GM12864 (cell line): Measurements from ENCODE around the gene LGR5.

Experiments used
- DNase-seq: peaks from one replicate; pipeline ENCODE4 v3.0.0-alpha.2; 2011; ENCODE audit warnings: low read depth
- H3K4me3 ChIP-seq: 2 replicates; pipeline ENCODE4 v1.5.1; 2011; ENCODE audit warnings: mild to moderate bottlenecking, low read depth, low read length, control low read depth
- TF ChIP-seq, protein P1 (sequence below): IDR thresholded peaks from 2 replicates; pipeline ENCODE4 v1.5.1; 2011; ENCODE audit warnings: low read depth, mild to moderate bottlenecking, moderate library complexity, low read length, control low read depth, inconsistent platforms; ENCODE audit errors: missing control alignments

Gene LGR5

DNA sequence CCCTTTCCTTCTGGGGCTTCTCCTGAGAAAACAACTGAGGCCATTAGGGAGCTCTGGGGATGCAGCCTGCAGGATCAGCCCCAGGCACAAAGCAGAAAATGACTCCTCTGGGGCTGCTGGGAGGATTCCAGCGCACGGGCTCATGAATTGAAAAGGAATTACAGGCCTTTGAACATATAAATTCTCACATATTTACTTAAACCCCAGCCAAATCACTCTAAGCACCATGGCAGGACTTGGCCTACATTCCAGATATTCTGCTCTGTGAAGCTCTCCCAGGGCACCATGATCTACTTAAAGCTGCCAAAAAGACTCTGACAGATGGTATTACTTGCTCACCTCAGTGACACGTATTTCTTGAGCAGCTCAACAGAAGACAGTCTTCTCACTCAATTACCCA lies 136.9 kb downstream of the LGR5 start:
- TF ChIP-seq, protein P1, sequence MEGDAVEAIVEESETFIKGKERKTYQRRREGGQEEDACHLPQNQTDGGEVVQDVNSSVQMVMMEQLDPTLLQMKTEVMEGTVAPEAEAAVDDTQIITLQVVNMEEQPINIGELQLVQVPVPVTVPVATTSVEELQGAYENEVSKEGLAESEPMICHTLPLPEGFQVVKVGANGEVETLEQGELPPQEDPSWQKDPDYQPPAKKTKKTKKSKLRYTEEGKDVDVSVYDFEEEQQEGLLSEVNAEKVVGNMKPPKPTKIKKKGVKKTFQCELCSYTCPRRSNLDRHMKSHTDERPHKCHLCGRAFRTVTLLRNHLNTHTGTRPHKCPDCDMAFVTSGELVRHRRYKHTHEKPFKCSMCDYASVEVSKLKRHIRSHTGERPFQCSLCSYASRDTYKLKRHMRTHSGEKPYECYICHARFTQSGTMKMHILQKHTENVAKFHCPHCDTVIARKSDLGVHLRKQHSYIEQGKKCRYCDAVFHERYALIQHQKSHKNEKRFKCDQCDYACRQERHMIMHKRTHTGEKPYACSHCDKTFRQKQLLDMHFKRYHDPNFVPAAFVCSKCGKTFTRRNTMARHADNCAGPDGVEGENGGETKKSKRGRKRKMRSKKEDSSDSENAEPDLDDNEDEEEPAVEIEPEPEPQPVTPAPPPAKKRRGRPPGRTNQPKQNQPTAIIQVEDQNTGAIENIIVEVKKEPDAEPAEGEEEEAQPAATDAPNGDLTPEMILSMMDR = no peak
- no peak overlapping the region for H3K4me3 ChIP-seq
- no peak for DNase-seq

DNA sequence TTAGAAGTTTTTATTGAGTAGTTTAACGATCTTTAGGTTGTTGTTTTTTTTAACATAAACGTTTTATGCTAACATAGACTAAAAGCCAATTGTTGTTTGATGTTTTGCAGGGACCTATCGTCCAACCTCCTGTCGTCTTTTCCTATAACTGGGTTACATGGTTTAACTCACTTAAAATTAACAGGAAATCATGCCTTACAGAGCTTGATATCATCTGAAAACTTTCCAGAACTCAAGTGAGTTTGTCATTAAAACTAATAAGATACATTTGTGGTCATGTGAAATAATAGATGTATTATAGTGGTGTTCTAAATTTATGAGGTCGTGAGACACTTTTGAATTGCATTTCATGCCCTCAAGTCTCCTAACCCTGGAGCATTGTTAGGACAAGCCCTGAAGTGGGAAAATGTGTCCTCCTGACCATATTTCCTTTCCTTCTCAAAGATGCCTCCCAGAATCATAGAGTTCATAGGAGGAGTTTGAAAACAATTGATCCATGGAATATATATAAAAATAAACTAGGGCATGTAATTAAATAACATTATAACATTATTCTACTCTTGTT lies 139.2 kb downstream of the LGR5 start:
- DNase-seq = no peak
- TF ChIP-seq, protein P1 = no peak
- H3K4me3 ChIP-seq = no peak overlapping the region

DNA sequence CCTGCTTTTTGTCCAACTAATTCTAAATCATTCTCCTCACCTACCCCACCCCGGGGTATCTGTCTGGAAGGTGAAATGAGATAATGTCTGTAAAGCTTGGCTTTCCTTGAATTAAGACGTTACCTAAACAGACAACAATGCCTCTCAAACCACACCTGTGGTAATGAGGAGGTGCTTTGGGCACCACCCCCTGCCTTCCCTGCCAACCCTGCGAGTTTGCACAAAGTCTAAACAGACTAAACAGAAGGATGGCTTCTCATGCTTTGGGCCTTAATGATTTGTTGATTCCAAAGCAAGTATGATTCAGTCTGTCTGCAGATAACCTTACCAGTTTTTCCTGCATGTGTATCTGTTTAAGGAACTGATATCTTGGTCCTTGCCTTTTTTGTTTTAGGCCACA lies 141.6 kb downstream of the LGR5 start:
- TF ChIP-seq, protein P1 = no peak
- DNase-seq = no peak
- H3K4me3 ChIP-seq = no peak overlapping the region

GRCh38 chr12:71582925-71583324 lies 143.3 kb downstream of the LGR5 start:
- DNase-seq = no peak
- H3K4me3 ChIP-seq = no peak overlapping the region
- TF ChIP-seq, protein P1 = no peak

GRCh38 chr12:71584356-71584755 lies 144.8 kb downstream of the LGR5 start:
- TF ChIP-seq, protein P1 = no peak
- no peak for DNase-seq
- no peak overlapping the region for H3K4me3 ChIP-seq

DNA sequence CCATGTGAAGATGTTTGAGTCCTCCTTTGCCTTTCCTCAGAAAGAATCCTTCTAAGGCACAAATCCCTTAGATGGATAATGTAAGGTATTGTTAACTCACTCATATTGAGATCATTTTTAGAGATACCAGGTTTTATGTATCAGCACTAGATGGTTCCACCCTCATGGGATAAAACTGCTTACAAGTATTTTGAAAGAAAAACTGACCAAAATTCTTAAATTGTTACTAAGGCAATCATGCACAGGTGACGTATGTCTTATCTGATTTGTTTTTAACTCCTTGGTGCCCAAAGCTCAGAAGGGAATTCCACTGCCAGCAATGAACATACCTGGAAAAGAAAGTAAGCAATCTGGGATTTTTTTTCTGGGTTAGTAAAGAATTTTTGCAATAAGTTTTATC lies 145.6 kb downstream of the LGR5 start:
- H3K4me3 ChIP-seq = no peak overlapping the region
- TF ChIP-seq, protein P1 = no peak
- no peak for DNase-seq

GRCh38 chr12:71587012-71587411 lies 147.4 kb downstream of the LGR5 start:
- no peak overlapping the region for H3K4me3 ChIP-seq
- TF ChIP-seq, protein P1 = no peak
- DNase-seq = no peak
